Gastrocnemius medialis (tissue), 4 donors: ENCODE results near the gene LHFPL2. TPM values are rescaled to one million over a fixed set of nuclear protein-coding genes. Genes with fewer than 3 reads are reported as not detected.

ENCODE experiments used
- ATAC-seq, 2 donors: fragments of 150-250 bp; one replicate each; pipeline ENCODE4 v1.9.1; 2016
- DNase-seq, 2 donors: peaks; one replicate each; pipeline ENCODE4 v3.0.0-alpha.2; 2019
- H3K27ac ChIP-seq, 4 donors: fragments of 200-600 bp; sonication (generic); 1 replicate in 1 of 4; 2 replicates in 3 of 4; pipeline ENCODE4 v1.5.1; 2016 to 2018; ENCODE audit warnings: mild to moderate bottlenecking in 2 of 4, moderate library complexity in 1 of 4
- H3K27me3 ChIP-seq, 3 donors: fragments of 200-600 bp; sonication (generic) in 2 of 3; 1 replicate in 1 of 3; 2 replicates in 2 of 3; pipeline versions ENCODE4 v1.5.1 to v1.6.0; 2016 to 2019; ENCODE audit warnings: mild to moderate bottlenecking in 1 of 3, moderate library complexity in 1 of 3
- H3K36me3 ChIP-seq, 2 donors: fragments of 200-600 bp; sonication (generic) in 1 of 2; one replicate each; pipeline ENCODE4 v1.5.1; 2017 to 2018
- H3K4me1 ChIP-seq, 2 donors: fragments of 200-600 bp; sonication (generic) in 1 of 2; one replicate each; pipeline ENCODE4 v1.5.1; 2016 to 2017; ENCODE audit warnings: mild to moderate bottlenecking in 2 of 2
- H3K4me3 ChIP-seq, 4 donors: fragments of 200-600 bp; sonication (generic) in 3 of 4; 1 replicate in 1 of 4; 2 replicates in 3 of 4; pipeline ENCODE4 v1.5.1; 2016 to 2019; ENCODE audit warnings: mild to moderate bottlenecking in 2 of 4
- H3K9me3 ChIP-seq, 3 donors: fragments of 200-600 bp; sonication (generic) in 2 of 3; 1 replicate in 1 of 3; 2 replicates in 2 of 3; pipeline ENCODE4 v1.5.1; 2016 to 2019
- POLR2A ChIP-seq, 2 donors: fragments of 450-650 bp; IDR thresholded peaks; one replicate each; pipeline ENCODE4 v1.6.1; 2017; ENCODE audit warnings: antibody characterized with exemption in 2 of 2, mild to moderate bottlenecking in 2 of 2, moderate library complexity in 2 of 2
- in situ Hi-C, 4 donors: fragments of 200-750 bp; cut with MboI; loops; one replicate each; pipeline versions ENCODE4 v1.15.0 to v1.8.0; 2017; ENCODE audit warnings: low sequenced_read_pairs in 4 of 4
- intact Hi-C: fragments of 100-400 bp; cut with DNase I; formaldehyde crosslinking; loops from one replicate; pipeline ENCODE4 v1.15.1; 2023; ENCODE audit warnings: low total_unique reads
- total RNA-seq, 4 donors: library from RNA; depleted of rRNA; stranded (reverse); fragments of >200 nt; gene quantifications; one replicate each; pipeline versions ENCODE4 v1.1.0 to v1.2.3, GENCODE V29; 2016
- TF ChIP-seq, protein P1 (sequence below), 5 experiments: fragments of 450-650 bp in 3 of 5; fragments of 200-600 bp in 2 of 5; sonication (generic) in 2 of 5; IDR thresholded peaks in 4 of 5; conservative IDR thresholded peaks in 1 of 5; 1 replicate in 4 of 5; 2 replicates in 1 of 5; pipeline ENCODE4 v1.5.1; 2016 to 2019; ENCODE audit warnings: antibody characterized with exemption in 5 of 5, mild to moderate bottlenecking in 3 of 5, moderate library complexity in 3 of 5

Gene LHFPL2
- total RNA-seq, 4 donors from 2014 or later: 3.4 to 4.7 (median 3.5) TPM

DNA sequence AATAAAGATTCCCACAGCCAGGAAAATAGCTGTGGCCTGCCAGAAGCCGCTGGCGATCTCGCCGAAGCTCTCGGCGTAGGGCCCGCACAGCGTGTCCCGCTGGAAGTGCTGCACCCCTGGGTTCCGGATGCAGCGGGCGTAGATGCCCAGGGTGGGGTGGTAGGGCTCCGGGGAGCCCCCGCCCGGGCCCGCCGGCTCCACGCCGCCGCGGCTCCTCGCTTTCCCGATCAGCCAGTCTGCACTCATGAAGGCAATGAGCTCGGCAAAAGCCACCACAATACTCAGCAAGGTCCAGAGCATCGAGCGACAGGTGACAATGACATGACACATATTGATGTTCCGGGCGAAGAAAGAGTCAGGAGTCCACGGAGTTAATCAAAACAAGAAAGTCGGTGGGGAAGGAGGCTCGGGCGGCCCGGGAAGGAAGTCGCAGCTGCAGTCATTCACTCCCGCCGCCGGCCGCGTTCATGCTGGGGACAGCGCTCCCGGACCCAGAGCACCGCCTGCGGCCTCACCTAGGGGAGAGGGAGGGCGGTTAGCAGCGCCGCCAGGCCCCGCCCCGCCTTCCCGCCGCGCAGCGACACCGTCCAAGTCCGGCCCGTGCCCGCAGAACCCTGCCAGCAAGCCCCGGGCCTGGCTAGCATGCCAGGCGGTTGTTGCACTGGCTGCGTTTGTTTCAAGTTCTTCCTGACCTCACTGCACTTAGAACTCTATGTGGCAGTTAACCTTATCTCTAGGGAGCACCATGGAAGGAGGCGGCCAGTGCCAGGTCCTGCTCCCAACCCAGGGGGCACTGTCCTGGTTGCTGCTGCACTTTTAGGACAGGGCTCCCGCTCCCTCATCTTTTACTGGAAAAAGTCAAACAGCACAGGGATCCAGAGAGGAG is 138.4 kb downstream of the LHFPL2 start:
- no peaks in the 10 kb centered on the region for H3K27me3 ChIP-seq
- DNase-seq (peak; percentile 43 to 68), ATAC-seq (peak; percentile 70 to 73)
- peak overlapping the region; percentile 42 to 72 (median 56) for H3K27ac ChIP-seq
- H3K4me1 ChIP-seq: peaks cover 26 to 34% of the 10 kb centered on the region in 2 donors
- intact Hi-C loops: loop anchor here (5.0 to 10.0 kb wide), 3 partner anchors 43 to 215 kb away; partner anchors contain the start of gene AP3B1
- no peaks in the 10 kb centered on the region for H3K9me3 ChIP-seq
- peak overlapping the region; percentile 53 to 65 (median 54) for H3K4me3 ChIP-seq
- H3K36me3 ChIP-seq: no peaks in the 10 kb centered on the region
- TF ChIP-seq POLR2A (IDR thresholded peaks at IDR 0.05): peak; percentile 16
- TF ChIP-seq, protein P1, sequence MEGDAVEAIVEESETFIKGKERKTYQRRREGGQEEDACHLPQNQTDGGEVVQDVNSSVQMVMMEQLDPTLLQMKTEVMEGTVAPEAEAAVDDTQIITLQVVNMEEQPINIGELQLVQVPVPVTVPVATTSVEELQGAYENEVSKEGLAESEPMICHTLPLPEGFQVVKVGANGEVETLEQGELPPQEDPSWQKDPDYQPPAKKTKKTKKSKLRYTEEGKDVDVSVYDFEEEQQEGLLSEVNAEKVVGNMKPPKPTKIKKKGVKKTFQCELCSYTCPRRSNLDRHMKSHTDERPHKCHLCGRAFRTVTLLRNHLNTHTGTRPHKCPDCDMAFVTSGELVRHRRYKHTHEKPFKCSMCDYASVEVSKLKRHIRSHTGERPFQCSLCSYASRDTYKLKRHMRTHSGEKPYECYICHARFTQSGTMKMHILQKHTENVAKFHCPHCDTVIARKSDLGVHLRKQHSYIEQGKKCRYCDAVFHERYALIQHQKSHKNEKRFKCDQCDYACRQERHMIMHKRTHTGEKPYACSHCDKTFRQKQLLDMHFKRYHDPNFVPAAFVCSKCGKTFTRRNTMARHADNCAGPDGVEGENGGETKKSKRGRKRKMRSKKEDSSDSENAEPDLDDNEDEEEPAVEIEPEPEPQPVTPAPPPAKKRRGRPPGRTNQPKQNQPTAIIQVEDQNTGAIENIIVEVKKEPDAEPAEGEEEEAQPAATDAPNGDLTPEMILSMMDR (IDR thresholded peaks at IDR 0.05 in 4 of 5, conservative IDR thresholded peaks at IDR 0.05 in 1 of 5): peak in 1 of 5 experiments; percentile 19
- in situ Hi-C loops: no loop called here

DNA sequence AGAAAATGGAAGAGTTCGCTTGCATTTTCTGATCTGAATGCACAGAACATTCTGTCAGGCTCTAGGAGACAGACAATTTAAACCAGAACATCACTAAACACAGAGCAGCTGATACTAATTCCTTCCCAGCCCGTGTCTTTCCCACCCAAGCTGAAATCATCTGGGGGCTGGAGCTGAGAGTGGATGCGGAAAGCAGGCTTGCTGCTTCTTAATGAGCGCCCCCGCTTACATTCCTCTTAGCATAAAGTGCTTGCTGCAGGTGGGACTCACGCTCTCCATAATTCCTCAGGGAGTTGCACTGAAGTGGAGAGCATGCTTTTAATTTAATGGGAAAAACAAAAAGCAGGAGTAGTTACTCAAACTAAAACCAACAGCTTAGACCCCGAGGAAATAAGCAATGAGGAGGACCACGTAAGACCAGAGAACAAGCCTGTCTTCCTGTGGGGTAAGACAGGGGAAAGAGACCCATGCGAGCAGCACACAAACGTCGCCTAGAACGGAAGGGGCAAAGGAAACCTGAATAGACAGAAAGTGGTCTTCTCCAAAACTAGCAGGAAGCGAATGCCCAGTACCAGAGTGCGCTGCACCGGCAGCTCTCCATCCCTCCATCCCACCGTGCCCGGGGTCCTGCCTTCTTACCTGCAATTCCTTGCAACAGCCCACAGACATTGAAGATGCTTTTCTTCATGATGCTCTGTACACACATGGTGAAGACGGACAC is 139.3 kb downstream of the LHFPL2 start:
- in situ Hi-C loops (no loop called here), intact Hi-C loops (loop anchor here (5.0 kb wide), 2 partner anchors 42 to 63 kb away; no protein-coding TSS in a partner anchor)
- TF ChIP-seq, protein P1 (IDR thresholded peaks at IDR 0.05 in 4 of 5, conservative IDR thresholded peaks at IDR 0.05 in 1 of 5): no peak
- TF ChIP-seq POLR2A (IDR thresholded peaks at IDR 0.05): no peak
- DNase-seq: no peak
- Histone ChIP-seq H3K4me1 (peaks cover 34 to 42% of the 10 kb centered on the region in 2 donors), H3K9me3 (no peaks in the 10 kb centered on the region), H3K27me3 (no peaks in the 10 kb centered on the region), H3K36me3 (no peaks in the 10 kb centered on the region), H3K27ac (peak overlapping the region in 3 of 4 donors; percentile 42 to 72 (median 45)), H3K4me3 (peak overlapping the region; percentile 53 to 65 (median 54))
- no peak for ATAC-seq

DNA sequence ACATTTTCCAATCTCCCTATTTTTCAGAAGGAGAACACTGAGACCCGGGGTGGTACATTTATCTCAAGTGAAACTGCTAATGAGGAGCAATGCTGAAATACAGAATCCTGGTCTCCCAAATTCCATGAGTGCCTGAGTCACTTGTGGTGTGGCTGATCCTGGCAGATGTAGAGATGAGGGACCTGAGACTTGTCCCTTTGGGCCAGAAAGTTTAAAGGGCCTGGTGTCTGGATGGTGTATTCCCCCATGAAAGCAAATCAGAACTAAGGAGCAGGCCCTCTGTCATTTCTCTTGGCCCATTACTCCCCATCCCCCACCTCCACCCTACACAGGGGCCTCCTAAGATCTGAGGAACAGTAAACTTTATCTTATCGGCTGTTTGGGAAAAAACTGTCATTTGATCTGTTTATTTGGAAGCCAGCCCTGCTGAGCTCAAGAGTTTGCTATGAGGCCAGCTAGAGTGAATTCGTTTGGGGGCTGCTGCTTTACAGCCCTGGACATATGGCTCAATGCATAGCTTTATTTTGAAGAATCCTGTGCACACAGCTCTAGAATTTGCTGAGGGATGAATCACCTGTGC is 140.3 kb downstream of the LHFPL2 start:
- no peak for DNase-seq
- ATAC-seq: no peak
- Histone ChIP-seq H3K9me3 (no peaks in the 10 kb centered on the region), H3K4me3 (no peak overlapping the region), H3K4me1 (peaks cover 37 to 45% of the 10 kb centered on the region in 2 donors), H3K27me3 (no peaks in the 10 kb centered on the region), H3K36me3 (no peaks in the 10 kb centered on the region), H3K27ac (no peak overlapping the region)
- TF ChIP-seq POLR2A (IDR thresholded peaks at IDR 0.05): no peak
- TF ChIP-seq, protein P1 (IDR thresholded peaks at IDR 0.05 in 4 of 5, conservative IDR thresholded peaks at IDR 0.05 in 1 of 5): no peak
- intact Hi-C loops (loop anchor here (5.0 kb wide), 2 partner anchors 41 to 64 kb away; no protein-coding TSS in a partner anchor), in situ Hi-C loops (no loop called here)

DNA sequence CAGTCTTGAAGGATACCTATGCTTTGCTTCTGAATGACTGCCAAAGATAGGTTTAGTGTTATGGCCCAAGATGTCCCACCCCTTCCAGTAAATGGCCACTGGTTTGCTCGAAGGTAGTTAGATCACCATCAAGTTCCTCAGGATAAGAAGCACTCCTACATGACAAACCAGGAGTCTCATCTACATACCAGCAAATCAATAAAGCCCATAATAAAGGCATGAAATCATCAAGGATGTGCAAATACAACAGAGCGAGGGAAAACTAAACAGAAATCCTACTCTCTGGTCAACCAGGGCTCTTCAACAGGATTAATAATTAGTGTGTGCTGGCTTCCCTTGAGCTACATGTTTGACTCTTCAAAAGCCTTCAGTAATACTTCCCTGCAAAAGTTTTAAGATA is 141.0 kb downstream of the LHFPL2 start:
- Histone ChIP-seq H3K27ac (no peak overlapping the region), H3K4me3 (no peak overlapping the region), H3K36me3 (no peaks in the 10 kb centered on the region), H3K27me3 (no peaks in the 10 kb centered on the region), H3K9me3 (no peaks in the 10 kb centered on the region), H3K4me1 (peaks cover 37 to 45% of the 10 kb centered on the region in 2 donors)
- intact Hi-C loops (loop anchor here (5.0 kb wide), 2 partner anchors 40 to 65 kb away; no protein-coding TSS in a partner anchor), in situ Hi-C loops (no loop called here)
- ATAC-seq (no peak), DNase-seq (no peak)
- TF ChIP-seq, protein P1 (IDR thresholded peaks at IDR 0.05 in 4 of 5, conservative IDR thresholded peaks at IDR 0.05 in 1 of 5): no peak
- no peak for TF ChIP-seq POLR2A (IDR thresholded peaks at IDR 0.05)
